ENCODE data around the gene DIPK1C.

Gene DIPK1C

GRCh38 chr18:74499633-74500032, 42.5 kb upstream of the DIPK1C start:
- no peak overlapping the region for H3K4me3 ChIP-seq (ENCODE audit: low read depth, low read length)
- in situ Hi-C loops (cut with HindIII; ENCODE audit: low sequenced_read_pairs), result no loop called here

GRCh38 chr18:74498712-74499627, 41.9 kb upstream of the DIPK1C start:
- H3K4me3 ChIP-seq (ENCODE audit: low read depth, low read length), result no peak overlapping the region
- no peak for DNase-seq (ENCODE audit: low read depth, low spot score)
- in situ Hi-C loops (cut with HindIII; ENCODE audit: low sequenced_read_pairs), result no loop called here
- TF ChIP-seq CTCF (IDR thresholded peaks at IDR 0.05; ENCODE audit: low read depth, low read length), result no peak

More at GRCh38 chr18:74499633-74500032, 42.5 kb upstream of the DIPK1C start:
- TF ChIP-seq CTCF (IDR thresholded peaks at IDR 0.05; ENCODE audit: low read depth, low read length), result no peak
- DNase-seq (ENCODE audit: low read depth, low spot score), result no peak

GRCh38 chr18:74497778-74498177, 40.7 kb upstream of the DIPK1C start:
- no peak overlapping the region for H3K4me3 ChIP-seq (ENCODE audit: low read depth, low read length)
- in situ Hi-C loops (cut with HindIII; ENCODE audit: low sequenced_read_pairs), result no loop called here
- no peak for DNase-seq (ENCODE audit: low read depth, low spot score)
- TF ChIP-seq CTCF (IDR thresholded peaks at IDR 0.05; ENCODE audit: low read depth, low read length), result no peak

GRCh38 chr18:74497324-74497676, 40.2 kb upstream of the DIPK1C start:
- no peak for TF ChIP-seq CTCF (IDR thresholded peaks at IDR 0.05; ENCODE audit: low read depth, low read length)
- DNase-seq (ENCODE audit: low read depth, low spot score), result no peak

GRCh38 chr18:74496508-74497323, 39.6 kb upstream of the DIPK1C start:
- DNase-seq (ENCODE audit: low read depth, low spot score), result peak; percentile 47
- no peak for TF ChIP-seq CTCF (IDR thresholded peaks at IDR 0.05; ENCODE audit: low read depth, low read length)
- in situ Hi-C loops (cut with HindIII; ENCODE audit: low sequenced_read_pairs), result no loop called here
- peak overlapping the region; percentile 80 for H3K4me3 ChIP-seq (ENCODE audit: low read depth, low read length)

More at GRCh38 chr18:74497324-74497676, 40.2 kb upstream of the DIPK1C start:
- in situ Hi-C loops (cut with HindIII; ENCODE audit: low sequenced_read_pairs), result no loop called here
- peak overlapping the region; percentile 80 for H3K4me3 ChIP-seq (ENCODE audit: low read depth, low read length)

GRCh38 chr18:74495581-74496507, 38.7 kb upstream of the DIPK1C start, which contains the start of gene CNDP2:
TSS of gene CNDP2 (plus strand) at chr18:74496363. CDS start at chr18:74499974, 3,611 bp downstream.
- H3K4me3 ChIP-seq (ENCODE audit: low read depth, low read length), result peak within 1 kb of the TSS; percentile 80
- peak; percentile 99 for DNase-seq (ENCODE audit: low read depth, low spot score)
- in situ Hi-C loops (cut with HindIII; ENCODE audit: low sequenced_read_pairs), result no loop called here
- TF ChIP-seq CTCF (IDR thresholded peaks at IDR 0.05; ENCODE audit: low read depth, low read length), result no peak

Measured in astrocyte of the spinal cord (primary cell).